Gastroesophageal sphincter (tissue), 4 donors: ENCODE results near the gene LRRC43. TPM values are rescaled to one million over a fixed set of nuclear protein-coding genes. Genes with fewer than 3 reads are reported as not detected.

ENCODE experiments used
- ATAC-seq: fragments of 150-250 bp; one replicate; pipeline ENCODE4 v1.9.1; 2016; ENCODE audit warnings: mild to moderate bottlenecking, moderate library complexity
- H3K27ac ChIP-seq, 4 donors: fragments of 200-600 bp; sonication (generic) in 3 of 4; 1 replicate in 3 of 4; 2 replicates in 1 of 4; pipeline ENCODE4 v1.5.1; 2016 to 2019
- H3K27me3 ChIP-seq: fragments of 200-600 bp; sonication (generic); one replicate; pipeline ENCODE4 v1.5.1; 2019
- H3K36me3 ChIP-seq, 2 donors: fragments of 200-600 bp; sonication (generic); one replicate each; pipeline ENCODE4 v1.5.1; 2019; ENCODE audit warnings: control low read depth in 1 of 2
- H3K4me1 ChIP-seq, 3 donors: fragments of 200-600 bp; sonication (generic); 1 replicate in 2 of 3; 2 replicates in 1 of 3; pipeline ENCODE4 v1.5.1; 2016 to 2019; ENCODE audit warnings: control low read depth in 2 of 3
- H3K4me3 ChIP-seq, 2 donors: fragments of 200-600 bp; sonication (generic); one replicate each; pipeline ENCODE4 v1.5.1; 2019; ENCODE audit warnings: mild to moderate bottlenecking in 1 of 2, moderate library complexity in 1 of 2
- H3K9me3 ChIP-seq, 3 donors: fragments of 200-600 bp; sonication (generic); one replicate each; pipeline ENCODE4 v1.5.1; 2017 to 2019; ENCODE audit warnings: control low read depth in 2 of 3
- EP300 ChIP-seq: sonication (generic); formaldehyde crosslinking; IDR thresholded peaks from one replicate; pipeline ENCODE4 v1.6.1; 2017; ENCODE audit warnings: antibody characterized with exemption, mild to moderate bottlenecking
- POLR2A ChIP-seq, 2 donors: fragments of 450-650 bp; IDR thresholded peaks; one replicate each; pipeline ENCODE4 v1.6.1; 2017; ENCODE audit warnings: antibody characterized with exemption in 2 of 2, mild to moderate bottlenecking in 2 of 2, moderate library complexity in 1 of 2
- POLR2AphosphoS5 ChIP-seq: sonication (generic); formaldehyde crosslinking; IDR thresholded peaks from one replicate; pipeline ENCODE4 v1.6.1; 2017; ENCODE audit warnings: antibody characterized with exemption
- WGBS, 2 donors: methylation state at CpG; one replicate each; pipeline ENCODE4 v1.1.5; 2018; ENCODE audit warnings: low coverage in 1 of 2; 5-methylcytosine and 5-hydroxymethylcytosine counted together
- total RNA-seq, 4 donors: library from RNA; depleted of rRNA; stranded (reverse); fragments of >200 nt; gene quantifications; one replicate each; pipeline ENCODE4 v1.1.0, GENCODE V29; 2016
- TF ChIP-seq, protein P1 (sequence below), 4 experiments: fragments of 200-600 bp in 2 of 4; fragments of 450-650 bp in 2 of 4; sonication (generic) in 1 of 4; IDR thresholded peaks; one replicate each; pipeline ENCODE4 v1.5.1; 2017 to 2019; ENCODE audit warnings: antibody characterized with exemption in 4 of 4, mild to moderate bottlenecking in 2 of 4, moderate library complexity in 2 of 4

LRRC43 gene
- total RNA-seq, 4 donors from 2014 or later = 1.5 to 9.8 (median 3.6) TPM

DNA sequence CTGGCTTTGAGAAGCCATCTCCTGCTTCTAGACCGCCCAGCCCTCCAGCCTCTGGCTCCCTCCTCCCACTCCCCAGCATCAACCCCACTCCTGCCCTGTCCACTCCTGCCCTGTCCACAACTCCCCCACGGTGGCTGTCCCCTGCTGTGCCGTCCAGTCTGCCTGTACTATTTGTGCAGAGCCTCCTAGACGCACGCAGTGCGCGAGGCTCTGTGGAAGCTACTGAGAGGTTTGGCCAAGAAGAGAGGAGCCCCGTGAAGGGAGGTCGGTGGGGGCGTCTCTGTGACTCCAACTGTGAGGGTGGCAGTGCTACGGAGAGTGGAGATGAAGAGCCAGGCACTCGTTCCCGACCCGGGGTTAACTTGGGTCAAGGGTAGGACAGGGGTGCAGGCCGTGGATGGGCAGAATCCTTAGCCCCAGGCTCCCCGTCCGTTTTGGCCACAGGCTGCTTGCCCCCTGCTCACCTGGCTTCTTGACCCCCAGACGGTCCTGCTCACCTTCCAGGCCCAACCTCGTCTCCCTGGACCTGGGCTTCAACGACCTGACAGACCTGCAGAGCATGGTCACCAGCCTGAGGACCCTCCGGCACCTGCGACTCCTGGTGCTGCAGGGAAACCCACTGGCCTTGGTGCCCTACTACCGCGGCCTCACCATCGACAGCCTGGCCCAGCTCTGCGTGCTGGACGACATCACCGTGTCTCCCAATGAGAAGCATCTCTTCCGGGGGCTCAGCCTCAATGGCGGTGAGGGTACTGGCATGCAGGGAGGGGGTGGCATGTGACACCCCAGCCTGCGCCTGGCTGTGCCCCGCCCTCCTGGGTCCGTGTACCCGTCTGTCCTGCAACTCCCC lies 6.9 kb downstream of the LRRC43 start:
- no peak for ATAC-seq
- Histone ChIP-seq H3K27me3 (no peaks in the 10 kb centered on the region), H3K4me3 (no peak overlapping the region), H3K4me1 (no peaks in the 10 kb centered on the region), H3K36me3 (no peaks in the 10 kb centered on the region), H3K9me3 (no peaks in the 10 kb centered on the region), H3K27ac (no peak overlapping the region)
- TF ChIP-seq, protein P1, sequence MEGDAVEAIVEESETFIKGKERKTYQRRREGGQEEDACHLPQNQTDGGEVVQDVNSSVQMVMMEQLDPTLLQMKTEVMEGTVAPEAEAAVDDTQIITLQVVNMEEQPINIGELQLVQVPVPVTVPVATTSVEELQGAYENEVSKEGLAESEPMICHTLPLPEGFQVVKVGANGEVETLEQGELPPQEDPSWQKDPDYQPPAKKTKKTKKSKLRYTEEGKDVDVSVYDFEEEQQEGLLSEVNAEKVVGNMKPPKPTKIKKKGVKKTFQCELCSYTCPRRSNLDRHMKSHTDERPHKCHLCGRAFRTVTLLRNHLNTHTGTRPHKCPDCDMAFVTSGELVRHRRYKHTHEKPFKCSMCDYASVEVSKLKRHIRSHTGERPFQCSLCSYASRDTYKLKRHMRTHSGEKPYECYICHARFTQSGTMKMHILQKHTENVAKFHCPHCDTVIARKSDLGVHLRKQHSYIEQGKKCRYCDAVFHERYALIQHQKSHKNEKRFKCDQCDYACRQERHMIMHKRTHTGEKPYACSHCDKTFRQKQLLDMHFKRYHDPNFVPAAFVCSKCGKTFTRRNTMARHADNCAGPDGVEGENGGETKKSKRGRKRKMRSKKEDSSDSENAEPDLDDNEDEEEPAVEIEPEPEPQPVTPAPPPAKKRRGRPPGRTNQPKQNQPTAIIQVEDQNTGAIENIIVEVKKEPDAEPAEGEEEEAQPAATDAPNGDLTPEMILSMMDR (IDR thresholded peaks at IDR 0.05) = no peak
- TF ChIP-seq EP300 (no peak), POLR2A (IDR thresholded peaks at IDR 0.05) (no peak), POLR2AphosphoS5 (no peak)
- 82% methylated on average over 9 of the region's 34 CpGs; no CpG with 5 or more reads in 1 of the 2 donors for WGBS, 2 donors

DNA sequence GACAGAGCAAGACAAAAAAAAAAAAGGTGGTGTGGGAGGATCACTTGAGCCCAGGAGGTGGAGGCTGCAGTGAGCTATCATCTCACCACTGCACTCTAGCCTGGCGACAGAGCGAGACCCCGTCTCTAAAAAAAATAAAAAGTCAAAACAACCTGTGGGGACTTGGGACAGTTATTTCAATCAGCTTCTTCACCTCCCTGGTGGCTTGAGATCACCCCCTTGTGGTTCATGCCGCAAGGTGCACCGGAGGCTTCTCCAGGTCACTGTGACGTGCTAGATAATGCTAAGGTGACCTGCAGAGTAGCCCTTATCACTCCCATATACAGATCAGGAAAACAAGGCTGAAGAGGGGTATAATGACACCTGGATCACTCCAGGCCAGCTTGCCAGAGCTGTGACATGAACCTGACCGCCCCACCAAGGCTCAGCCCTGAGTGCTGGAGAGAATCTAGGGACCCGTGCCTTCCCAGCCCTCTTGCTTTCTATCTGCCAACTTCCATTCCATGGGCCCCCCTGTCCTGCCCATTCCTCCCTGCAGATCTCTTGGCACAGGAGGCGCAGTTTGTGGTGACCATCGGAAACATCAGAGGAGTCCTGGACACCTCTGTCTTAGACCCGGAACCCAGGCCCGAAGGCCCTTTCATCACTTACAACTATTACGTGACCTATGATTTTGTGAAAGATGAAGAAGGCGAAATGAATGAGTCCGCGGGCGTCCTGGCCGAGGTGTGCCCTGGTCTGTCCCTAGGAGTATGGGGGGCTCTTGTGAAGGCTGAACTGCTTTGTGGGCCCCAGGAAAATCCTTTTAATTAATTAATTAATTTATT lies 8.1 kb downstream of the LRRC43 start:
- no peaks in the 10 kb centered on the region for H3K4me1 ChIP-seq
- no peak for ATAC-seq
- H3K27ac ChIP-seq = no peak overlapping the region
- H3K36me3 ChIP-seq = no peaks in the 10 kb centered on the region
- H3K4me3 ChIP-seq = no peak overlapping the region
- no peaks in the 10 kb centered on the region for H3K27me3 ChIP-seq
- WGBS, 2 donors = 4 to 59% methylated on average over 4 to 16 of the region's 18 CpGs
- TF ChIP-seq POLR2A (IDR thresholded peaks at IDR 0.05) (no peak), EP300 (no peak), POLR2AphosphoS5 (no peak)
- TF ChIP-seq, protein P1 (IDR thresholded peaks at IDR 0.05) = peak in 3 of 4 experiments; percentile 31 to 73 (median 62)
- H3K9me3 ChIP-seq = peaks cover 0 to 6% (median 0%) of the 10 kb centered on the region in 3 donors

DNA sequence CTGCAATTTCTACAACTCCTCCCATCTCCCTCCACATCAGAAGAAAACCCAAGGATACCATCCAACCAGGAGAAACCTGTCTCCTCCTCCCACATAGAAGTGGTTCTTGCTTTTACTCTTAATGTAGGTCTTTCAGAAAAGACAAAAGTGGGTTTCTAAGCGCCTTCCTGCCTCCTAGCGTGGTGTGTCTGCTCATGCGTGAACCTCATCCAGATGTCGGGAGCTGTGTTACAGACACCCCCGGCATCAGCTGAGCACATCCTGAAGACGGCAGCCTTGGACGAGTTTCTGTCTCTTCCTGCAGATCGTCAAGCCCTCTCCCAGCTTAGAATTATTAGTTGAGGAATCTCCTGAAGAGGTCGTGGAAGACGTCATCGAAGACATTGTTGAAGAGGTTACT lies 9.5 kb downstream of the LRRC43 start:
- no peak overlapping the region for H3K27ac ChIP-seq
- peaks cover 7% of the 10 kb centered on the region for H3K27me3 ChIP-seq
- ATAC-seq = no peak
- WGBS, 2 donors = 76% methylated on average over 3 of the region's 11 CpGs; no CpG with 5 or more reads in 1 of the 2 donors
- TF ChIP-seq POLR2AphosphoS5 = no peak
- TF ChIP-seq, protein P1 (IDR thresholded peaks at IDR 0.05) = no peak
- TF ChIP-seq POLR2A (IDR thresholded peaks at IDR 0.05) = no peak
- no peak for TF ChIP-seq EP300
- peaks cover 0 to 6% (median 0%) of the 10 kb centered on the region in 3 donors for H3K9me3 ChIP-seq
- no peaks in the 10 kb centered on the region for H3K36me3 ChIP-seq
- H3K4me3 ChIP-seq = no peak overlapping the region
- no peaks in the 10 kb centered on the region for H3K4me1 ChIP-seq

DNA sequence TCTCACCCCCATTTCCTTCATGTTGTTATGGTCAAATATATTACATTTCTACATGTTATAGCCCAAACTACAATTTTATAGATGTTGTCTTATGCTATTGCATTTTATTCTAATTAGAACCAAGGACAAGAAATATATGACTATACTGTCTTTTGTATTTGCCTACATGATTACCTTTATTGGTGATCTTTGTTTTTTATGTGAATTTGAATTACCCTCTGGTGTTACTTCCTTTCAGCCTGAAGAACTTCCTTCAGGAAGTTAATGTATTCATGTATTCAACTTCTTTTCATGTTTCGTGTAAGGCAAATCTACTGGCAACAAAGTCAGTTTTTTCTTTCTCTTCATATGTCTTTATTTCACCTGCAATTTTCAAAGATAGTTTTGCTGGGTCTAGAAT lies 11.9 kb downstream of the LRRC43 start:
- no peak for ATAC-seq
- H3K36me3 ChIP-seq = no peaks in the 10 kb centered on the region
- TF ChIP-seq EP300 (no peak), POLR2A (IDR thresholded peaks at IDR 0.05) (no peak), POLR2AphosphoS5 (no peak)
- TF ChIP-seq, protein P1 (IDR thresholded peaks at IDR 0.05) = no peak
- peaks cover 0 to 6% (median 0%) of the 10 kb centered on the region in 3 donors for H3K9me3 ChIP-seq
- no peak overlapping the region for H3K4me3 ChIP-seq
- no peaks in the 10 kb centered on the region for H3K4me1 ChIP-seq
- peaks cover 31% of the 10 kb centered on the region for H3K27me3 ChIP-seq
- 67 to 71% methylated on average over 1 of the region's 1 CpG for WGBS, 2 donors
- H3K27ac ChIP-seq = no peak overlapping the region
